OCI-LY1 (cell line): ENCODE data around the gene MAP4K4.

Experiments used
- CTCF ChIP-seq: fragments of 200-600 bp; sonication (generic), shearing (Covaris generic); IDR thresholded peaks from 2 replicates; pipeline ENCODE4 v1.5.1; 2017; ENCODE audit warnings: mild to moderate bottlenecking, antibody characterized with exemption, low read length, moderate library complexity, mixed read lengths
- EZH2 ChIP-seq: fragments of 200-600 bp; sonication (generic), shearing (Covaris generic); IDR thresholded peaks from 2 replicates; pipeline ENCODE4 v1.8.0; 2017; ENCODE audit warnings: borderline replicate concordance, mixed run types, mild to moderate bottlenecking, antibody characterized with exemption, low read length, moderate library complexity, mixed read lengths

GRCh38 chr2:101655702-101656422 lies 41.6 kb upstream of the MAP4K4 start:
- TF ChIP-seq CTCF (no peak), EZH2 (no peak)
